WTC11 (cell line): Measurements from ENCODE around the gene FAM89B. TPM values are rescaled to one million over a fixed set of nuclear protein-coding genes. Genes with fewer than 3 reads are reported as not detected.

Source experiments
- ATAC-seq: fragments of 200-7000 bp; cut with Tn5 transposase; 2 replicates; pipeline ENCODE4 v1.10.0; 2021; ENCODE audit warnings: mild to moderate bottlenecking, moderate library complexity
- CTCF ChIA-PET: fragments of 300-600 bp; sonication (Branson Sonifier 250); formaldehyde crosslinking; loops from one replicate; lab custom pipeline; 2021; ENCODE audit warnings: antibody characterized with exemption; lab: Charles Lee
- POLR2A ChIA-PET: fragments of 350-600 bp; sonication (Branson Sonifier 250); formaldehyde crosslinking; loops from one replicate; lab custom pipeline; 2021; ENCODE audit warnings: antibody characterized with exemption; lab: Charles Lee
- DNase-seq: peaks from one replicate; pipeline ENCODE4 v3.0.0; 2021; ENCODE audit warnings: low spot score
- H3K27ac Mint-ChIP-seq: 2 replicates; pipeline ENCODE4 v1.8.0; 2021; ENCODE audit warnings: mixed read lengths
- H3K27me3 Mint-ChIP-seq: 2 replicates; pipeline ENCODE4 v1.8.0; 2021; ENCODE audit warnings: low read depth, mild to moderate bottlenecking, moderate library complexity, mixed read lengths
- H3K36me3 Mint-ChIP-seq: 2 replicates; pipeline ENCODE4 v1.8.0; 2021; ENCODE audit warnings: mixed read lengths
- H3K4me1 Mint-ChIP-seq: 2 replicates; pipeline ENCODE4 v1.8.0; 2022; ENCODE audit warnings: mixed read lengths
- H3K4me3 Mint-ChIP-seq: 2 replicates; pipeline ENCODE4 v1.8.0; 2021; ENCODE audit warnings: mild to moderate bottlenecking, moderate library complexity, mixed read lengths
- H3K9me3 Mint-ChIP-seq: 2 replicates; pipeline ENCODE4 v1.8.0; 2021; ENCODE audit warnings: mixed read lengths
- CBFB ChIP-seq: sonication (generic); formaldehyde crosslinking; IDR thresholded peaks from 2 replicates; pipeline ENCODE4 v1.8.1; 2022; ENCODE audit warnings: mild to moderate bottlenecking, low read depth, missing genetic modification reagents
- ESRRA ChIP-seq: sonication (generic); formaldehyde crosslinking; IDR thresholded peaks from 2 replicates; pipeline ENCODE4 v1.8.1; 2022; ENCODE audit warnings: mild to moderate bottlenecking, missing genetic modification reagents, borderline replicate concordance
- ETV6 ChIP-seq: sonication (generic); formaldehyde crosslinking; IDR thresholded peaks from 2 replicates; pipeline ENCODE4 v1.8.1; 2022; ENCODE audit warnings: mild to moderate bottlenecking, missing genetic modification reagents
- HMGXB4 ChIP-seq: sonication (generic); formaldehyde crosslinking; IDR thresholded peaks from 2 replicates; pipeline ENCODE4 v1.8.1; 2023; ENCODE audit warnings: mild to moderate bottlenecking, moderate library complexity, missing genetic modification reagents
- NFATC4 ChIP-seq: fragments of 250-450 bp; sonication (Bioruptor Pico); IDR thresholded peaks from 2 replicates; pipeline ENCODE4 v1.9.0; 2021; ENCODE audit warnings: mild to moderate bottlenecking
- NR3C1 ChIP-seq: sonication (generic); formaldehyde crosslinking; conservative IDR thresholded peaks from 2 replicates; pipeline ENCODE4 v1.8.1; 2023; ENCODE audit warnings: low read depth, mild to moderate bottlenecking, missing genetic modification reagents
- PRRX2 ChIP-seq: fragments of 250-450 bp; sonication (Bioruptor Pico); IDR thresholded peaks from 2 replicates; pipeline ENCODE4 v1.8.0; 2021; ENCODE audit warnings: mild to moderate bottlenecking
- ZNF121 ChIP-seq: sonication (generic); formaldehyde crosslinking; IDR thresholded peaks from 2 replicates; pipeline ENCODE4 v1.8.0; 2023; ENCODE audit warnings: missing genetic modification reagents
- ZNF232 ChIP-seq: sonication (generic); formaldehyde crosslinking; IDR thresholded peaks from 2 replicates; pipeline ENCODE4 v1.8.0; 2022; ENCODE audit warnings: mild to moderate bottlenecking, missing genetic modification reagents
- ZNF396 ChIP-seq: fragments of 250-450 bp; sonication (Bioruptor Pico); IDR thresholded peaks from 2 replicates; pipeline ENCODE4 v1.8.0; 2021; ENCODE audit warnings: mild to moderate bottlenecking, moderate library complexity, borderline replicate concordance
- ZNF416 ChIP-seq: fragments of 250-450 bp; sonication (Bioruptor Pico); IDR thresholded peaks from 2 replicates; pipeline ENCODE4 v1.9.0; 2021; ENCODE audit warnings: mild to moderate bottlenecking, inconsistent platforms
- ZNF532 ChIP-seq: fragments of 250-450 bp; sonication (Bioruptor Pico); IDR thresholded peaks from 2 replicates; pipeline ENCODE4 v1.9.0; 2021; ENCODE audit warnings: mild to moderate bottlenecking, borderline replicate concordance
- total RNA-seq: library from RNA; stranded (reverse); gene quantifications from 3 replicates; pipeline ENCODE4 v1.2.3, GENCODE V29; 2021
- TF ChIP-seq, protein P1 (sequence below): sonication (generic); formaldehyde crosslinking; IDR thresholded peaks from 2 replicates; pipeline ENCODE4 v1.8.1; 2023; ENCODE audit warnings: mild to moderate bottlenecking, missing genetic modification reagents, borderline replicate concordance
- TF ChIP-seq, protein P2 (sequence below): sonication (generic); formaldehyde crosslinking; IDR thresholded peaks from 2 replicates; pipeline ENCODE4 v1.8.0; 2022; ENCODE audit warnings: missing genetic modification reagents

The FAM89B gene
- total RNA-seq, 1 experiment from 2014 or later: 13.3 TPM

DNA sequence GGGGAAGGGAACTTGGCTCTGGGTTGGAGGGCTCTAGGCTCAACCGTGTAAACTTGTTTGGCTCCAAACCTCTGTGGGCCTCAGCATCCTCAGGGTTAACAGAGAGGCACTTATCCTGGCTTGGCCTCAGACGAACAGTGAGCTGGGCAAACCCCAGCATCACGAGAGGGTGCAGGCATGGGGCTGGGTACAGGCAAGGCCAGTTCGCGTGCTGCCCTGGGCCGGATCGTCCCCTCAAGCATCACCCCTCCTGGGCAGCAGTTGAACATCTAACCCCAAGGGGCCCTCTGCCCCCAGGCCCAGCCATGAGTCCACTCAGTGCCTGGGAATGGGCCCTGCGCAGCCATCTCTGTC is 5.4 kb downstream of the FAM89B start:
- DNase-seq (no peak), ATAC-seq (no peak)
- Mint-ChIP-seq H3K9me3 (no peaks in the 10 kb centered on the region), H3K4me1 (peaks cover 22% of the 10 kb centered on the region), H3K4me3 (no peak overlapping the region), H3K27me3 (peaks cover 51% of the 10 kb centered on the region), H3K27ac (no peak overlapping the region), H3K36me3 (no peaks in the 10 kb centered on the region)
- TF ChIP-seq ZNF232 (CRISPR knock-in tag) (no peak), PRRX2 (no peak), NFATC4 (CRISPR knock-in tag) (no peak), ZNF121 (CRISPR knock-in tag) (no peak), ETV6 (CRISPR knock-in tag) (no peak), HMGXB4 (CRISPR knock-in tag) (no peak), ZNF396 (no peak), ZNF532 (CRISPR knock-in tag) (no peak), CBFB (CRISPR knock-in tag) (no peak), ESRRA (no peak), ZNF416 (CRISPR knock-in tag) (no peak), NR3C1 (CRISPR knock-in tag) (no peak)
- TF ChIP-seq, protein P1, sequence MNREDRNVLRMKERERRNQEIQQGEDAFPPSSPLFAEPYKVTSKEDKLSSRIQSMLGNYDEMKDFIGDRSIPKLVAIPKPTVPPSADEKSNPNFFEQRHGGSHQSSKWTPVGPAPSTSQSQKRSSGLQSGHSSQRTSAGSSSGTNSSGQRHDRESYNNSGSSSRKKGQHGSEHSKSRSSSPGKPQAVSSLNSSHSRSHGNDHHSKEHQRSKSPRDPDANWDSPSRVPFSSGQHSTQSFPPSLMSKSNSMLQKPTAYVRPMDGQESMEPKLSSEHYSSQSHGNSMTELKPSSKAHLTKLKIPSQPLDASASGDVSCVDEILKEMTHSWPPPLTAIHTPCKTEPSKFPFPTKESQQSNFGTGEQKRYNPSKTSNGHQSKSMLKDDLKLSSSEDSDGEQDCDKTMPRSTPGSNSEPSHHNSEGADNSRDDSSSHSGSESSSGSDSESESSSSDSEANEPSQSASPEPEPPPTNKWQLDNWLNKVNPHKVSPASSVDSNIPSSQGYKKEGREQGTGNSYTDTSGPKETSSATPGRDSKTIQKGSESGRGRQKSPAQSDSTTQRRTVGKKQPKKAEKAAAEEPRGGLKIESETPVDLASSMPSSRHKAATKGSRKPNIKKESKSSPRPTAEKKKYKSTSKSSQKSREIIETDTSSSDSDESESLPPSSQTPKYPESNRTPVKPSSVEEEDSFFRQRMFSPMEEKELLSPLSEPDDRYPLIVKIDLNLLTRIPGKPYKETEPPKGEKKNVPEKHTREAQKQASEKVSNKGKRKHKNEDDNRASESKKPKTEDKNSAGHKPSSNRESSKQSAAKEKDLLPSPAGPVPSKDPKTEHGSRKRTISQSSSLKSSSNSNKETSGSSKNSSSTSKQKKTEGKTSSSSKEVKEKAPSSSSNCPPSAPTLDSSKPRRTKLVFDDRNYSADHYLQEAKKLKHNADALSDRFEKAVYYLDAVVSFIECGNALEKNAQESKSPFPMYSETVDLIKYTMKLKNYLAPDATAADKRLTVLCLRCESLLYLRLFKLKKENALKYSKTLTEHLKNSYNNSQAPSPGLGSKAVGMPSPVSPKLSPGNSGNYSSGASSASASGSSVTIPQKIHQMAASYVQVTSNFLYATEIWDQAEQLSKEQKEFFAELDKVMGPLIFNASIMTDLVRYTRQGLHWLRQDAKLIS (CRISPR knock-in tag): no peak
- TF ChIP-seq, protein P2, sequence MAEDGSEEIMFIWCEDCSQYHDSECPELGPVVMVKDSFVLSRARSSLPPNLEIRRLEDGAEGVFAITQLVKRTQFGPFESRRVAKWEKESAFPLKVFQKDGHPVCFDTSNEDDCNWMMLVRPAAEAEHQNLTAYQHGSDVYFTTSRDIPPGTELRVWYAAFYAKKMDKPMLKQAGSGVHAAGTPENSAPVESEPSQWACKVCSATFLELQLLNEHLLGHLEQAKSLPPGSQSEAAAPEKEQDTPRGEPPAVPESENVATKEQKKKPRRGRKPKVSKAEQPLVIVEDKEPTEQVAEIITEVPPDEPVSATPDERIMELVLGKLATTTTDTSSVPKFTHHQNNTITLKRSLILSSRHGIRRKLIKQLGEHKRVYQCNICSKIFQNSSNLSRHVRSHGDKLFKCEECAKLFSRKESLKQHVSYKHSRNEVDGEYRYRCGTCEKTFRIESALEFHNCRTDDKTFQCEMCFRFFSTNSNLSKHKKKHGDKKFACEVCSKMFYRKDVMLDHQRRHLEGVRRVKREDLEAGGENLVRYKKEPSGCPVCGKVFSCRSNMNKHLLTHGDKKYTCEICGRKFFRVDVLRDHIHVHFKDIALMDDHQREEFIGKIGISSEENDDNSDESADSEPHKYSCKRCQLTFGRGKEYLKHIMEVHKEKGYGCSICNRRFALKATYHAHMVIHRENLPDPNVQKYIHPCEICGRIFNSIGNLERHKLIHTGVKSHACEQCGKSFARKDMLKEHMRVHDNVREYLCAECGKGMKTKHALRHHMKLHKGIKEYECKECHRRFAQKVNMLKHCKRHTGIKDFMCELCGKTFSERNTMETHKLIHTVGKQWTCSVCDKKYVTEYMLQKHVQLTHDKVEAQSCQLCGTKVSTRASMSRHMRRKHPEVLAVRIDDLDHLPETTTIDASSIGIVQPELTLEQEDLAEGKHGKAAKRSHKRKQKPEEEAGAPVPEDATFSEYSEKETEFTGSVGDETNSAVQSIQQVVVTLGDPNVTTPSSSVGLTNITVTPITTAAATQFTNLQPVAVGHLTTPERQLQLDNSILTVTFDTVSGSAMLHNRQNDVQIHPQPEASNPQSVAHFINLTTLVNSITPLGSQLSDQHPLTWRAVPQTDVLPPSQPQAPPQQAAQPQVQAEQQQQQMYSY (CRISPR knock-in tag): no peak
- POLR2A ChIA-PET: no interaction called here
- CTCF ChIA-PET: interaction anchor here (0.7 to 4.0 kb wide), 5 partner anchors 10 to 48 kb away, joined by 3 to 55 read pairs (median 7); partner anchors contain the start of gene PCNX3
